ENCODE results near the gene MED12. TPM values are rescaled to one million over a fixed set of nuclear protein-coding genes. Genes with fewer than 3 reads are reported as not detected.

MED12 gene
- total and polyA plus RNA-seq, 10 of the 15 experiments (the other 5 are each of a cell fraction or from before 2014, with no cell fraction given), result 0.68 to 28.5 (median 13.7) TPM

DNA sequence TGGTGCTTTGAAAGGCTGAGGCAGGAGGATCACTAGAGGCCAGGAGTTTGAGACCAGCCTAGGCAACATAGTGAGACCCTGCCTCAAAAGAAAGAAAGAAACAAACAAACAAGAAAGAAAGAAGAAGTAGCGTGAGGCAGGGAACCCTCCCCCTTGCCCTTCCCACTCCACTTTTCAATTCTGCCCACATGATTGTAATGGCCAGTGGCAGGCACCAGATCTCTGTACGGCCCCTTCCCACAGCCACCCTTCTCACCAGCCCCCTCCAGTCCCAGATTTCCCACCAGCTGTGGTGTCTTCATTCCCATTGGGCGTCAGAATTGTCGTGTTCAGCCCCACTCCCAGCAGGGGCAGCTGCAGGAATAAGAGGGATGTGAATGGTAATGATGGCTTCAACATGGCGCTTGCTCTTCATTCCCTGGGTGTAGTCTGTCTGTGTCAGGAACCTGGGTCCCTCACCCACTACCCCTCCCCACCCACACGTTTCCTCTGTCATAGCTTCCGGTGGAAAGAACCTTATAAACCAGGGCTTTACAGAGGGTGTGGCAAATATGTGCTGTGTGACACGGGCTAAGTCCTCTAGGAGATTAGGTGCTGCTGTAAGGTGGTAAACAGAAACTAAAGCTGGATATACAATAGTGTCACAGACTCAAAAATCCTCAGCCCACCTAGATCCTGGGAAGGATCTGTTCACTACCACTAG lies 7.1 kb upstream of the MED12 start, which contains the start of gene IL2RG (continued):
- TF ChIP-seq, protein P1, sequence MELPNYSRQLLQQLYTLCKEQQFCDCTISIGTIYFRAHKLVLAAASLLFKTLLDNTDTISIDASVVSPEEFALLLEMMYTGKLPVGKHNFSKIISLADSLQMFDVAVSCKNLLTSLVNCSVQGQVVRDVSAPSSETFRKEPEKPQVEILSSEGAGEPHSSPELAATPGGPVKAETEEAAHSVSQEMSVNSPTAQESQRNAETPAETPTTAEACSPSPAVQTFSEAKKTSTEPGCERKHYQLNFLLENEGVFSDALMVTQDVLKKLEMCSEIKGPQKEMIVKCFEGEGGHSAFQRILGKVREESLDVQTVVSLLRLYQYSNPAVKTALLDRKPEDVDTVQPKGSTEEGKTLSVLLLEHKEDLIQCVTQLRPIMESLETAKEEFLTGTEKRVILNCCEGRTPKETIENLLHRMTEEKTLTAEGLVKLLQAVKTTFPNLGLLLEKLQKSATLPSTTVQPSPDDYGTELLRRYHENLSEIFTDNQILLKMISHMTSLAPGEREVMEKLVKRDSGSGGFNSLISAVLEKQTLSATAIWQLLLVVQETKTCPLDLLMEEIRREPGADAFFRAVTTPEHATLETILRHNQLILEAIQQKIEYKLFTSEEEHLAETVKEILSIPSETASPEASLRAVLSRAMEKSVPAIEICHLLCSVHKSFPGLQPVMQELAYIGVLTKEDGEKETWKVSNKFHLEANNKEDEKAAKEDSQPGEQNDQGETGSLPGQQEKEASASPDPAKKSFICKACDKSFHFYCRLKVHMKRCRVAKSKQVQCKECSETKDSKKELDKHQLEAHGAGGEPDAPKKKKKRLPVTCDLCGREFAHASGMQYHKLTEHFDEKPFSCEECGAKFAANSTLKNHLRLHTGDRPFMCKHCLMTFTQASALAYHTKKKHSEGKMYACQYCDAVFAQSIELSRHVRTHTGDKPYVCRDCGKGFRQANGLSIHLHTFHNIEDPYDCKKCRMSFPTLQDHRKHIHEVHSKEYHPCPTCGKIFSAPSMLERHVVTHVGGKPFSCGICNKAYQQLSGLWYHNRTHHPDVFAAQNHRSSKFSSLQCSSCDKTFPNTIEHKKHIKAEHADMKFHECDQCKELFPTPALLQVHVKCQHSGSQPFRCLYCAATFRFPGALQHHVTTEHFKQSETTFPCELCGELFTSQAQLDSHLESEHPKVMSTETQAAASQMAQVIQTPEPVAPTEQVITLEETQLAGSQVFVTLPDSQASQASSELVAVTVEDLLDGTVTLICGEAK (IDR thresholded peaks at IDR 0.05; ENCODE audit: borderline replicate concordance), result peak; percentile 34; the same call in 1 of the 2 replicates
- TF ChIP-seq BCL11A (IDR thresholded peaks at IDR 0.05; ENCODE audit: low read depth, low read length), result 0 out of 2 replicates have a peak, but pooled peaks have one; percentile 29
- TF ChIP-seq BACH1 (IDR thresholded peaks at IDR 0.05; ENCODE audit: borderline replicate concordance), result peak; percentile 36; the same call in 1 of the 2 replicates
- peak; percentile 58 for TF ChIP-seq NBN (IDR thresholded peaks at IDR 0.05)
- peak; percentile 91 for TF ChIP-seq POLR2A (IDR thresholded peaks at IDR 0.05; ENCODE audit: low read depth, low read length)
- TF ChIP-seq PKNOX1 (IDR thresholded peaks at IDR 0.05), result peak; percentile 58
- TF ChIP-seq BHLHE40 (IDR thresholded peaks at IDR 0.05; ENCODE audit: borderline replicate concordance in 1 of 2, low read depth in 2 of 2, low read length in 1 of 2), result peak; percentile 70 to 76
